ENCODE data around the gene CYP26C1.

CYP26C1 gene

DNA sequence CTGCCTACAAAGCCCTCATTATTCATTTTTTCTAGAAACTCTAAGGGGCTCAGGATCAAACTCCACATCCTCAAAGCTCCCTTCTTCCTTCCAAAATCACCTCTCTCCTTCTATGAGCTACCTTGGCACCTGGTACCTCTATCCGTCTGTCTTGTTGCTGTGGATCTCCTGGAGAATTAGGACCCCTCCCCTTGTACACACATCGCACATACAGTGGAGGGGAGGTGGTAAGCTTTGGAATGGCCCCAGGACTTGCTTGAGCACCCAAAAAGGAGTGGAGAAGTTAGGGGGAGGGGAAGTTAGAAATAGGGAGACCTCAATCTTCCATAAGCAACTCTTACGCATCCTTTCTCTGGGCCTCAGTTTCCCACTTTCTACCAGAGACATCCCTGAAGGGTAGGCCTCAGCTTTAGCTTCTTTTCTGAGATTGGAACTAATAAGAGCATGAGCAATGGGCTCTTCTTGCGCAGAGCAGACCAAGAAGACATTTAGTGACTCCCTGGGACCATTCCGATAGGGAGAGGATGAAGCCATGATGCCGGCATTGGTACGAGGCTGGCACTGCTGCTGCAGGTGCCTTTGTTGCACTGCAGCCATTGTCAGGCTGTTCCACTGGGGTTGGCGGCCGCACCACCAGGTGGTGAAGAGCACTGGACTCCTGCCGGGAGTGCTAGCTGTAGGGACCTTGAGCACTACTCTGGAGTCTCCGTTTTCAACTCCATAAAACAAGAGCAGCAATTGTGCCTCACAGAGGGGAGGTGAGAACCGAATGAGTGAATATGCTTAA is 4.5 kb downstream of the CYP26C1 start:
- DNase-seq, result no peak

DNA sequence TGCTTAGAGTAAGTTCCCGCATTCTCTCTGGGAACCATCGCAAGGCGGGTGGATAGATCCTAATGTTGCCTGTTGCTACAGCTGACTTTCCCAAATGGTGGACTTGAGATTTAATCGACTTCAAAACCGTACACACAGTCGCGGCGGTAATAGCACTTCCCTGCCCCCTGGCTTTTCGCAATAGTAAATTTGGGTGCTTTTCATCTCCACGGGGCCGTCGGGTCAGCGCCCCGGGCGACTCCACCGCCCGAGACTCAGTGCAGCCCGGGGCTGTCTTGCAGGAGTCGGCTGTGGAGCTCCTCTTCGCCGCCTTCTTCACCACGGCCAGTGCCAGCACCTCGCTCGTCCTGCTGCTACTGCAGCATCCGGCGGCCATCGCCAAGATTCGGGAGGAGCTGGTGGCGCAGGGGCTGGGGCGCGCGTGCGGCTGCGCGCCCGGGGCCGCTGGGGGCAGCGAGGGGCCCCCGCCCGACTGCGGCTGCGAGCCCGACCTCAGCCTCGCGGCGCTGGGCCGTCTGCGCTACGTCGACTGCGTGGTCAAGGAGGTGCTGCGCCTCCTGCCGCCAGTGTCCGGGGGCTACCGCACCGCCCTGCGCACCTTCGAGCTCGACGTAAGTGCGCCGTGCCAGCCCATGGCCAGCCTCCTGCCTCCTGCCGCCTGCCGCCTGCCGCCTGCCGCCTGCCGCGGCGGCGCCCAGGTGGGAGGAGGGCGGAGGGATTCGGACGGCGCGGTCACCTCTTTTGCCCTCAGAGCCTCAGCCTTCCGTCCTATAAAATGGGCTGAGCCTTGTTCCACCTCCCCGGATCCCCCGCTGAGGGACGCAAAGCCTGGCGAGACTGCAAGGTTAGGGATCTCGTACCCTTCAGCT is 5.3 kb downstream of the CYP26C1 start:
- no peak for DNase-seq

DNA sequence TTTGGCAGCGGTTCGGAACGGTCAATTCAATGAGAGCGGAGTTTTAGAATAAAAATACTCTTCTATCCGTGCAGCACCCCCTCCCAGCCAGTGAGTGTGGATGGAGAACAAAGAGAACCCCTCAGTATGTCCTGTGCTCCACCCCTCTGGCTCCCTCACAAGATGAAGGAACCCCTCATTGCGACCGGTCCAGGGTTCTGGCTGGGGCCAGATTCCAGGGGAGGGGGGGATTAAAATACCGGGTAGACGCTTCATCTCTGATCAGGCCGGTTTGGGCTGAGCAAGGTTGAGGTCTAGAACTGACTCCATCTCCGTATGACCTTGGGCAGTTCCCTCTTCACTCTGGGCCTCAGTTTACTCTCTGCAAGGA is 5.9 kb downstream of the CYP26C1 start:
- DNase-seq, result no peak

DNA sequence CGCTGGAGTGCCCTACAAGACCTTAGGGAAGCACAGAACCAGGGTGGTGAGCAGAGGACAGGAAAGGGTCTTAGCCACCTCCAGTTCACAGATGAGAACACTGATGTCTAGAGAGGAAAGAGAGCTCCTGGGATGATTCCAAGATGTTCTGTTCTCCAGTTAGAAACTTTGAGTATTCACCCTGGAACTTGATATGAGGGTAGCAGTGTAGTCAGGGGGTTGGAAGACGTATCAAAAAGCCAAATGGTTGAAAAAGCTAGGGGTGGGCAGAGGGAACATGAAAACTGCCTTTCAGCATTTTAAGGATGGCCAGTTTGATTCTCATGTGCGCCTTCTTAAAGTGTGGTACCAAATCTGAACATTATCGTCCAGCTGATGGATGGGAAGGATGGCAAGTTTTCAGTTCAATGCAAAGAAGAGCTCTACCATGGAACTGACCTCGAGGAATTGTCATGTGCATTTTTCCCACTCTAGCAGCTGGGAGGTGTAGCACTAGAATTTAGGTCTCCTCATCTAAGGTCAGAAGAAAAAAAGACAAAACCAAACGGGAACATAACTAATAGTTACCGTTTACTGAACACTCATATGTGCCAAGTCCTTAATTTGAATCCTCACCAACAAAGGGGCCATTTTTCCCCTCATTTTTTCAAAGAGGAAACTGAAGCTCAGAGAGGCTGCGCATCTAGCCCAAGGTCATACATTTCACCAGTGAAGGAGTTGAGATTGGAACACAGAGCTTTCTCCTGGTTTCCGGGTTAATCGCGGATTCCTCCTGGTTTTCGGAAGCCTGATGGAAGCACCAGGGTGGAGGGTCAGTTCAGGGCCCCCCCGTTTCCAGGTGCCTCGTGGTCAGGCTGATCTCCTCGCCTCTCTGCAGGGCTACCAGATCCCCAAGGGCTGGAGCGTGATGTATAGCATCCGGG is 7.1 kb downstream of the CYP26C1 start:
- DNase-seq, result no peak

DNA sequence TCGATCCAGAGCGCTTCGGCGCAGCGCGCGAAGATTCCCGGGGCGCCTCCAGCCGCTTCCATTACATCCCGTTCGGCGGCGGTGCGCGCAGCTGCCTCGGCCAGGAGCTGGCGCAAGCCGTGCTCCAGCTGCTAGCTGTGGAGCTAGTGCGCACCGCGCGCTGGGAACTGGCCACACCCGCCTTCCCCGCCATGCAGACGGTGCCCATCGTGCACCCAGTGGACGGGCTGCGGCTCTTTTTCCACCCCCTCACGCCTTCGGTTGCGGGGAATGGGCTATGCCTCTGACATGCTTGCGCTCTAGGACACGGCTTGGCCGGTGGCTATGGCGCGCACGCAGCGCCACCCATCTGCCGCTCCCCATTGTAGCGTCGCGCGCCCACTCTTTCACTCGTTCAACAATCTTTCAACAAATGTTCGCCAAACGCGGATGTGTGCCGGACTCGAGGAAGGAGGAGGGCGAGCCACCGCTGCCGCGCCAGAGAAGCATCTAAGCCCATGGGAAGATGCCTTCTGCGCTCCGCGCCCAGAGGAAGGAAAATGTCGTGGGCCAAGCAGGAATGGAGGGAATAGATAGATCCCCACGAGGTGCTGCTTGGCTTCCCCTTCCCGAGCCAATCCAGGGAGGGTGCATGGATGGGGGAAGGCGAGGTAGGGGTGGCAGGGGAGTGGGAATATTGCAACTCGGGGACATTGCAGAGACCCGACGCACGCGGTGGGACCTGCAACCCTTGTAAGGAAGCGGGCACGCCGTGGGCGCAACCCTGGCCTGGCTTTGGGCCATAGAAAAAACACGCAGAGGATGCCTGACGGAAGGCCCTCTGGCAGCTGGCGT is 8.0 kb downstream of the CYP26C1 start:
- DNase-seq, result no peak

DNA sequence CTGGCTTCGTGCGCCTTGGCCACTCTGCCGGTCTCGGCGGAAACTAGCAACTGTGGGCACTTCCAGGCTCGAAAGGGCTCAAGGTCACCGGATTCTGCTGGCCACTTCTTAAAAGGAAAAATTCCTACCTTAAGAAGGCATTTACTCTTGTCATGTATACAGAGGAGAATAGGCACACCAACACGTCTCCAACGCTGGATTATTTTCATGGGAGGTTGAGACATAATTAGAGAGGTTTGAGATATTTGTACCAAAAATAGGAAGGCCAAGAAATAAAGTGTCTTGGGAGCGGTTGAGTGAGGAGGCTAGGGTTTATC is 8.6 kb downstream of the CYP26C1 start:
- DNase-seq, result no peak

DNA sequence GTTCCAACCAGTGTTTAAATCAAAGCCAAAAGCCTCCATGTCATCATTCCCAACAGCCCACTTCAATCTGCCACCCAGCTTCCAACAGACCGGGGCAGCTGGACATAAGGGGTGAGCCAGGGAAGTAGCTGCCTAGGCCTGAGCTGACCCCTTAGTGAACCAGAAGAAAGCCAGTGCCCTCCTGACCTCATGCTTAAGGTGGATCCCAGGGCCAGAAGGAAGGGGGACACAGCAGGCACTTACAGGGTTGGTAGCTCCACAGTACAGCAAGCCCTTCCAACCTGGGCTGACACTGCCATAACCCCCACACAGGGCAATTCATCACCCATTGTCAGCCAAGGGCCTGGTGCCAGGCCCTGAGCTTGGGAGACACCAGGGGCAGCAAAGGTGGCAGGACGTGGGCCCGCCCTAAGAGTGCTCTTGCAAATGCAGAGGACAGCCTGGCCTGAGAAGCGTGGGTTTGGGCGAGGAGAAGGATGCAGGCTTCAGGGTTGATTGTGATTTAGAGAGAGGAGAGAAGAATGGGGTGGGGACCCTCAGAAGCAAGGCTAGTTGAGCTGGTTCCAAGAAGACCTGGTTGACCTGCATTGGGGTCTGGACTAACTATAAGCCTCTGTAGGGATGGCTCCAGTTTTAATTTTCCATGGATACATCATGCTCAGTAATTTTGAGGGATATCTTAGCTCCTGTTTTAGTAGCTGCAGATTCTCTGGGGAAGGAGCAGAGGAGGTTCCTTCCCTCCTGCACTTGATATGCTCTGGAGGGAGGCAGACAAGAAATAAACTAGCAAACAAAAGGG is 10.0 kb downstream of the CYP26C1 start:
- DNase-seq, result no peak

DNA sequence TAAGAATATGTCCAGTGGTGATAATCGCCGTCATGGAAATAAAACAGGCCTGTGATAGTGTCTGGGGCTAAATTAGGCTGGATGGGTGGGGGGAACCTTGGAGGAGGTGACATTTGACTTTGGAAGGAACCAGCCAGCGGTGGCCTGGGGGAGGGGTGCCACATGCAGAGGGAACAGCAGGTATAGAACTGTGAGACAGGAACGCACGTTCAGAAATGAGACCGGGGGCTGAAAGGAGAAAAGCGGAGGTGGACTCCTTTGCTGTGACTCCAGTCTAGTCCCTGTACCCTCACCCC is 10.5 kb downstream of the CYP26C1 start:
- no peak for DNase-seq

DNA sequence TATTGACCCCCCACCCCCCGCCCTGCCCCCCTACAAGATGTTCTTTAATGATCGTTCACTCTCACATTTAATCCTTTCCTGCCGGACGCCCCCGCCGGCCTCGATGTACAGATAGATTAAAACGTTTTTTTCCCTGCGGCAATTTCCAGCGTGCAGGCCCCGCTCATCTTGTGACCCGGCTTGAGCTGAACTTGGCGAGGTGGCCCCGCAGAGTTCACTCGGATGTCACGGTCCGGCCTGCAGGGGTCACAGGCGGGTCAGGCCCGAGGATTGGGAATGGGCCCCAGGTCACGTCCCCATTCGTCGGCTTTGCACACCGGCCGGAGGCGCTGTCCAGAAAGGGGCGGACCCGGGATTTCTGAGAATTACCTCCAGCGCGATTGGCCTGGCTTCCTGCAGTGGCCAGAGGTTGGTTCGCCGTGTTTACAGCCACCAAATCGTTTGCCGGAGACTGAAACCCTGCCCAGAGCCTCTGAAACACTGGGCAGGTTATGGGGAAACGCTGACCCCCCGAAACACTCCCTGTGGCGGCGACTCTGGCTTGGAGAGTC is 11.2 kb downstream of the CYP26C1 start:
- no peak for DNase-seq

DNA sequence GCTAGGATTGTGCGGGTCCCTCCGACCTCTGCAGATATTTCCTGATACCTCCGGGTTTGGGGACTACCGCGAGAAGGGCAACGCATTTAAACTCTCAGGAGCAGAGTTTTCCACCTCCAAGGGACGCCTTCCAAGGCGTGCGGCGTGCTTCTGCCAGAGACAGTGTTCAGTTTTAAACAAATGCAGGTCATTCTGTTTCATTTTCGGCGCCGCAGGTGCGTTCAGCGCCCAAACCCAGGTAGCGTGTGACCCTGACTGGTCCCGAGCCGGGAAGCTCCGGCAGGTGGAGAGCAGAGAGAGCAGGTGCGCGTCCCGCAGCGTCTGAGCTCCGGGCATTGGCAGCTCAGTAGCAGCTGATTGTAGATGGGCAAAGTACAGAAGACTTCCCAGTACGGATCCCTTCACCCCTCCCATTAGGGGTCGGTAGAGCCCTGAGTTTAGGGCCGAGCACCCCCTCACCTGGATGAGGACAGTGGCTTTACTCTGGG is 11.7 kb downstream of the CYP26C1 start:
- no peak for DNase-seq

DNA sequence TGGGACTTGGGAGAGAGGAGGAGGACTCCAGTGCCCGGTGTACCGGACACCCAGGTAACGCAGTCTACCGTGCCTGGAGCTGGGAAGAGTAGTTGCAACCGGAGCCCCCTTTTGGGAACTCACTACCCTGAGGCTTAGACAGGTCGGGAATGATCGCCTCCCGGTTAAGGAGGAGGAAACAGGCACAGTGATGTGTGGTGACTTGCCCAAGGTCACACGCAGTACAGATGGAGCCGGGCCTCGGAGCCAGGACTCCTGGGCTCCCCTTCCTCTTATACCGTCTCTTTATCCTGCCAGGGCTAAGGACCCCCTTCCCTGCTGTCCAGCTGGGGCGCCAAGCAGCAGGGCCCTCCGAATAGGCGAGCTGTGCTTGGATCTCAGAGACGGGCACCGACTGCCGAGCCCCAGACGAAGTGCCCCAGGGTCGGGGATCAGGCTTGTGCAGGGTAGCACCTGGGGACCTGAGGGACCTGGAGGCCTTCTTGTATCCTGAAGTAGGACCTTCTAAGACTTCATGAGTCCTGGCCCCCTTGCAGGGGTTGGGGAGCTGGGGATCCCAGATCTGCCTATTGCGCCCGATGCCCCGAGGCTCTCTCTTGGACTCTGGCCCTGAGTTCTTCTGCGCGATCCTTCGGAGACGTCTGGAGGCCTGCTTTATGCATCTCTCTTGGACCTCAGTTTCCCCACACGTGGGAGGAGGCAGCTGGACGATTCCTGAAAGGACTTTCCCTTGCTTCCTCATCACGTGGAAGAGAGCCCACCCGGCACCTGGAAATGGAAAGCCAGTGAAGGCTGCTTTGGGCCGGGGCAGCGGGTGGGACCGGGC is 12.3 kb downstream of the CYP26C1 start:
- no peak for DNase-seq

DNA sequence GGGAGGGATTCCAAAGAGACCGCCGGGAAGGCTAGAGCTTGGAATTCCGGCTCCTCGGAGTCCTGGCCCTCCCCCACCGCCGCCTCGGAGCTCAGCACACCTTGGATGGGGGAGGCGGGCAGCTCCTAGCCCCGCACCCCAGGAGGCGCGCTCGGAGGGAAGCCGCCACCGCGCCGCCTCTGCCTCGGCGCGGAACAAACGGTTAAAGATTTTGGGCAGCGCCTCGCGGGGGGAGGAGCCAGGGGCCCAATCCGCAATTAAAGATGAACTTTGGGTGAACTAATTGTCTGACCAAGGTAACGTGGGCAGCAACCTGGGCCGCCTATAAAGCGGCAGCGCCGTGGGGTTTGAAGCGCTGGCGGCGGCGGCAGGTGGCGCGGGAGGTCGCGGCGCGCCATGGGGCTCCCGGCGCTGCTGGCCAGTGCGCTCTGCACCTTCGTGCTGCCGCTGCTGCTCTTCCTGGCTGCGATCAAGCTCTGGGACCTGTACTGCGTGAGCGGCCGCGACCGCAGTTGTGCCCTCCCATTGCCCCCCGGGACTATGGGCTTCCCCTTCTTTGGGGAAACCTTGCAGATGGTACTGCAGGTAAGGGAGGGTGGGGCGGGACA is 13.0 kb downstream of the CYP26C1 start, which contains the start of gene CYP26A1:
Gene CYP26A1, plus strand, starts transcription at position 355 of the 608 bp plus-strand sequence. Its CDS starts 42 bp downstream, at position 397.
- no peak for DNase-seq

DNA sequence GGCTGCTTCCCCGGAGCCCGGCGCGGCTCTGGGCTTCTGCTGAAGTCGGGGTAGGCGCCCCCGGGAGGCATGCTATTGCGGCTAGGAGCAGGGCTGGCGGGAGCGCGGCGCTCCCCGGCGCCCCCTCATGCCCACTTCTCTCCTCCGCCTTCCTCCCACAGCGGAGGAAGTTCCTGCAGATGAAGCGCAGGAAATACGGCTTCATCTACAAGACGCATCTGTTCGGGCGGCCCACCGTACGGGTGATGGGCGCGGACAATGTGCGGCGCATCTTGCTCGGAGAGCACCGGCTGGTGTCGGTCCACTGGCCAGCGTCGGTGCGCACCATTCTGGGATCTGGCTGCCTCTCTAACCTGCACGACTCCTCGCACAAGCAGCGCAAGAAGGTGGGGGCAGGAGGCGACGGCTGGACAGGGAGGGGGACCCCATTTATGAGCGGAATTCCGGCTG is 13.6 kb downstream of the CYP26C1 start:
- DNase-seq, result no peak

DNA sequence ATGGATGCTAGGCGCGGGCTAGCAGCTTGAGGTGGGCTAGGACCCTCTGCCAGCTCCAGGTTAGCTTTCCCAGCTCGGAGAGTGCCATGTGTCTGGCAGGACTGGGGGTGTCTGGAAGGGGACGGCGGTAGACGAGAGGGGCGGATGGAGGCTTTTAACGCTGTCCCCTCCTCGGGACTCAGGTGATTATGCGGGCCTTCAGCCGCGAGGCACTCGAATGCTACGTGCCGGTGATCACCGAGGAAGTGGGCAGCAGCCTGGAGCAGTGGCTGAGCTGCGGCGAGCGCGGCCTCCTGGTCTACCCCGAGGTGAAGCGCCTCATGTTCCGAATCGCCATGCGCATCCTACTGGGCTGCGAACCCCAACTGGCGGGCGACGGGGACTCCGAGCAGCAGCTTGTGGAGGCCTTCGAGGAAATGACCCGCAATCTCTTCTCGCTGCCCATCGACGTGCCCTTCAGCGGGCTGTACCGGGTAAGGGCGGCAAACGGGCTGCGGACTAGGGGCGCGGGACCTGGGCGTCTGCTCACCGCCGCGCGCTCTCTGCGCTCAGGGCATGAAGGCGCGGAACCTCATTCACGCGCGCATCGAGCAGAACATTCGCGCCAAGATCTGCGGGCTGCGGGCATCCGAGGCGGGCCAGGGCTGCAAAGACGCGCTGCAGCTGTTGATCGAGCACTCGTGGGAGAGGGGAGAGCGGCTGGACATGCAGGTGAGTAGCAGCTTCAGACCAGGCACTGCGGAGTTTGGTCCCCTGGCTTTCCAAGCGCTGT is 14.2 kb downstream of the CYP26C1 start:
- no peak for DNase-seq

DNA sequence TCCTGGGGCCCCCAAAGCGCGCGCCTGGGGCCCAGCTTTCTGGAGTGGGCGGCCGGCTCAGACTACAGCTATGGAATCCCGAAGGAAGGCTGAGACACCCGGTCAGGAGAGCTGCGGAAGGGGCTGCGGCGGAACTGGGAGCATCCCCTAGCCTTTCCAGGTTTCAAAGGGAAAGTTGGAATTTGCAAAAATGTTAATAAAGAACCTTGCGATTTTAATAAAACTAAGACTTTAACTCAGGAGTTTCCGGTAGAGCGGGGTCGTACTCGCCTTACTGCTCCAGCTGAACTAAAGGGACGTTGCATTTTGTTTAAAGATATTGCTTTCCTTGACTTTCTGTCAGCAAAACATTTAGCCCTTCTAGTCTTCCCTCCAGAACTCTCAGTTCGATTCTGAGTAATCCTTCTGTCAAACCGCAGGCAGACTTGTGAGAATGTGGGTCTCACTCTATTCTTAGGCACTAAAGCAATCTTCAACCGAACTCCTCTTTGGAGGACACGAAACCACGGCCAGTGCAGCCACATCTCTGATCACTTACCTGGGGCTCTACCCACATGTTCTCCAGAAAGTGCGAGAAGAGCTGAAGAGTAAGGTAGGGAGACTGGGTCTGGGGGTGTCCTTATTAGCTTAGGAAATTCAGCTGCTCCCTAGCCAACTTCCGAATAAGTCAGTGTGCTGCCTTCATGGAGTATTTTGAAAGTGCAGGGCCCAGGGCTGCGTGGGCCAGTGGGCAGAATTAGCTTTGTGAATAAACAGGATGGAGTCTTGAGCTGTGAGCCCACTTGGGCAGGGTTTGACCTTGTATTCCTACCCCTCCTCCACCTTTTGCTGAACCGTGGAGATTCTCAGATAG is 15.0 kb downstream of the CYP26C1 start:
- DNase-seq, result no peak

DNA sequence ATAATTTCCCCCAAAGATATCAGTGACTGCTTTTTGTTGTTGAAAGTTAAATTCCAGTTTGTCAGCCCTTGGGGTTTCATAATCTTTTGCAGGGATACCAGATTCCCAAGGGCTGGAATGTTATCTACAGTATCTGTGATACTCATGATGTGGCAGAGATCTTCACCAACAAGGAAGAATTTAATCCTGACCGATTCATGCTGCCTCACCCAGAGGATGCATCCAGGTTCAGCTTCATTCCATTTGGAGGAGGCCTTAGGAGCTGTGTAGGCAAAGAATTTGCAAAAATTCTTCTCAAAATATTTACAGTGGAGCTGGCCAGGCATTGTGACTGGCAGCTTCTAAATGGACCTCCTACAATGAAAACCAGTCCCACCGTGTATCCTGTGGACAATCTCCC is 16.3 kb downstream of the CYP26C1 start:
- DNase-seq, result no peak

DNA sequence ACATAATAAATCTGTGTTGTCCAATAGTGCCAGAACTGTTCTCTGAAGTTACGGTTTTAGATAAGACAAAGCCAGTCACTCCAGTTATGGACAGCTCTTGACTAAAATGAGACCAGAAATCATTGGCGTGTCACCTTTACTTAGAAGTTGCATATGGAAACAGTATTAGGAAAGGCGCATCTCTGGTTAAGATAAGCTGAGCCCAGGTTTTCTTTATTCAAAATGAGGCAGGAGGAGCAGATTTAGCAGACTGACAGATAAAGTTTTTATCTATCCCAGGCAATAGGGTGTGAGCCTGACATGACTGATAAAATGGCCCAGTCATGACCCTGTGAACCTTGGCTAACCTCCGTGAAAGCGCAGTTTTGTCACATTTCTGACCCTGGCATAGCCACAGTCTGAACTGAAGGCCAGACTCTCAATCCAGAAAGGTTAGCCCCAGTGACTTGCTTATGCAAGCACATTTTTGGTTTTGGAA is 17.3 kb downstream of the CYP26C1 start:
- DNase-seq, result no peak
